HG03342 (cell line): Measurements from ENCODE around the gene SLC35A3.

Experiments
- ATAC-seq: cut with Tn5 transposase; IDR thresholded peaks from one replicate; pipeline ENCODE4 v1.9.1; 2021; ENCODE audit warnings: mild to moderate bottlenecking, moderate library complexity; ENCODE audit not compliant: unreplicated experiment

Gene SLC35A3

GRCh38 chr1:100074604-100075395 lies 105.0 kb downstream of the SLC35A3 start:
- no peak for ATAC-seq

DNA sequence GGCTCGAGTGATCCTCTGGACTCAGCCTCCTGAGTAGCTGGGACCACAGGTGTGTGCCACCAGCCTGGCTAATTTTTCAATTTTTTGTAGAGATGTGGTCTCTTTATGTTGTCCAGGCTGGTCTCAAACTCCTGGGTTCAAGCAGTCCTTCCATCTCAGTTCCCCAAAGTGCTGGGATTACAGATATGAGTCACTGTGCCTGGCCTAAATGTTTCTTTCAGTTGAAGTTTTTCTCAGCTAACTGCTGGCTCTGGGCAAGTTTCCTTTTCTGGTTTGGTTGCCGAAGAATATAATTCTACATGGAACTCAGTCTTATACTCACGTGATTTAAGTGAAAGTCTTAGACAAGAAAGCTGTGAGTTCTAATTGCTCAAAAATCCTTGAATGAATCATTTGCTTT lies 106.0 kb downstream of the SLC35A3 start:
- peak; percentile 52 for ATAC-seq

- ATAC-seq: no peak
Measured at GRCh38 chr1:100076319-100076718, 106.5 kb downstream of the SLC35A3 start.

- ATAC-seq: peak; percentile 63
Measured at GRCh38 chr1:100076744-100077143, 106.9 kb downstream of the SLC35A3 start.

- ATAC-seq: peak; percentile 63
Measured at GRCh38 chr1:100077531-100077930, 107.7 kb downstream of the SLC35A3 start.

DNA sequence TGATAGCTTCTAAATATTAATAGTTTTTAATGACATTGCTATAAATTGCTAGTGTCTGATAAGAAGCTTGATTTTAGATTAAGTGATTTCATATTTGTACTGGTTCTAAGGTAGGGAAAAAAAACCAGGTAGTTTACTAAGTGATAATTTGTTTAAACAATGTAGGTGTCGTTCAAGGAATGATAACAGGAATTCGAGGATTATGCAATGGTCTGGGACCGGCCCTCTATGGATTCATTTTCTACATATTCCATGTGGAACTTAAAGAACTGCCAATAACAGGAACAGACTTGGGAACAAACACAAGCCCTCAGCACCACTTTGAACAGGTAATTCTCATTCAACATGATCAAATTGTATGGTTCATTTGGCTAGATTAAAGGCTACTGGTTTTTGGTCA lies 110.5 kb downstream of the SLC35A3 start:
- no peak for ATAC-seq
